ENCODE results near the gene PIEZO2. TPM values are rescaled to one million over a fixed set of nuclear protein-coding genes. Genes with fewer than 3 reads are reported as not detected.

The PIEZO2 gene
- total and polyA plus RNA-seq, 2 of the 8 experiments (the other 6 are each of a cell fraction or from before 2014, with no cell fraction given), result 4.7 to 16.5 TPM

DNA sequence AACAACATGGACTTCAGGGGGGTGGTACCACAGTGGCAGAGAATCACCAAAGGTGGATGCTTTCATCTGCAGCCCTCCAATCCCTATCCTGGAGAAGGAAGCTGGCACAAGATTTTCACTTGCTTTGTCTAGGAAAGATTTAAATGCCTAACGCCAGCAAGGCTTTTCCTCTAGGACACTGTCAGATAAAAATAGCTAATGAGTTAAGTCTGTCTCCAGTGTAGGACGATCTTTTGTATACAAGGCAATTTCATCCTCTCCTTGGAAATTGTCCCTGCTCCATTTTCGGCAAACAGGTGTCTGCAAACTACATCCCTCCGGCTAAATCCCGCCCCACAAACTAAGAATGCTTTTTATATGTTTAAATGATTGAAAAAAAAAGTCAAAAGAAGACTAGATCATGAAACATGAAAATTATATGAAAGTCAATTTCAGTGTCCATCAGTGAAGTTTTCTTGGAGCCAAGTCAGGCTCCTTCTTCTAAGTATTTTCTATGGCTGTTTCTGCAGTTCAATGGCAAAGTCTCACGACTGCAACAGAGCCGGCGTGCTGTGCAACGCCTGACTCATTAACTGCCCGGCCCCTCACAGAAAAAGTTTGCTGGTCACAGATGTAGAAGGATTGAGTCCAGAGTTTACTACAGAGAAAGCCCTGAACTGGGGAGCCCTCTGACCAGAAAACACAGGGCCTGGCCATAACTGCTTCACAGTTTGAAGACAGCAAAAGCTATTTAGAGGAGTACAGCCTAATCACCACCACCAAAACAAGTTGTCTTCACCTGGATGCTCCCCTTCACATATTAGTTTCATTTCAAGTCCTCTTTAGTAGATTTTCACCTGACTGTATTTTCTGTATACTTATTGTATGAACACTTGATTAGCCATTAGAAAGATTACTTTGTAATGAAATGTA lies 52.3 kb downstream of the PIEZO2 start:
- no peak overlapping the region for H4K8ac ChIP-seq (ENCODE audit: extremely low read depth, insufficient read depth, low read length)
- no peak overlapping the region for H3K9ac ChIP-seq (replicated peaks in 1 of 4; ENCODE audit: extremely low read depth in 1 of 4, low read depth in 3 of 4, low read length in 3 of 4)
- H3K36me3 ChIP-seq (ENCODE audit: control insufficient read depth in 2 of 4, insufficient read depth in 4 of 4, low read length in 3 of 4), result no peaks in the 10 kb centered on the region
- no peak overlapping the region for H3K23ac ChIP-seq (ENCODE audit: insufficient read length)
- no peak overlapping the region for H3K4me2 ChIP-seq (ENCODE audit: insufficient read depth in 1 of 2, low read depth in 2 of 2, low read length in 2 of 2)
- H3K4me1 ChIP-seq (replicated peaks in 1 of 4; ENCODE audit: control insufficient read depth in 3 of 4, insufficient read depth in 4 of 4, low read length in 3 of 4), result peaks cover 0 to 2% (median under 1%) of the 10 kb centered on the region in 4 experiments; a peak in 2 of 7 replicates
- no peaks in the 10 kb centered on the region for H3K27me3 ChIP-seq (replicated peaks in 1 of 4; ENCODE audit: control insufficient read depth in 3 of 4, extremely low read depth in 1 of 4, insufficient read depth in 3 of 4, low read length in 3 of 4)
- H3K56ac ChIP-seq (replicated peaks; ENCODE audit: insufficient read length, low read depth, low read length), result no peak overlapping the region
- H2BK15ac ChIP-seq (ENCODE audit: low read length), result no peak overlapping the region
- H4K20me1 ChIP-seq (replicated peaks in 1 of 2; ENCODE audit: control insufficient read depth in 1 of 2, insufficient read depth in 2 of 2, low read length in 2 of 2), result no peaks in the 10 kb centered on the region
- no peak overlapping the region for H2BK5ac ChIP-seq (ENCODE audit: low read depth, low read length)
- ChIA-PET POLR2A (ENCODE audit: partially characterized antibody) (interaction anchor here (0.9 kb wide), 1 partner anchor 33 kb away, joined by 3 read pairs; no protein-coding TSS in a partner anchor), CTCF (ENCODE audit: partially characterized antibody) (interaction anchor here (1.4 to 1.5 kb wide), 2 partner anchors 39 to 57 kb away, joined by 3 read pairs; no protein-coding TSS in a partner anchor)
- no peak overlapping the region for H2BK120ac ChIP-seq (replicated peaks; ENCODE audit: low read depth, low read length)
- H3K14ac ChIP-seq (ENCODE audit: insufficient read length), result no peak overlapping the region
- no peak overlapping the region for H3K4me3 ChIP-seq (ENCODE audit: extremely low read depth in 1 of 4, insufficient read depth in 2 of 4, low read depth in 3 of 4, low read length in 4 of 4)
- H3K79me1 ChIP-seq (ENCODE audit: low read depth, low read length), result no peaks in the 10 kb centered on the region
- H2BK20ac ChIP-seq (ENCODE audit: low read length), result no peak overlapping the region
- DNase-seq (ENCODE audit: low read depth in 1 of 2, low spot score in 2 of 2) (no peak), FAIRE-seq (no peak)
- no peak overlapping the region for H2AFZ ChIP-seq (ENCODE audit: low read length)
- no peaks in the 10 kb centered on the region for H3K9me3 ChIP-seq (ENCODE audit: insufficient read depth in 2 of 2, low read depth in 1 of 2, low read length in 1 of 2)
- 86% methylated on average over 10 of the region's 10 CpGs; no CpG with 5 or more reads in 1 of the 2 experiments for WGBS, 2 experiments (ENCODE audit: extremely low coverage in 1 of 2, insufficient coverage in 1 of 2, insufficient read length in 1 of 2, insufficient replicate concordance in 2 of 2, low coverage in 1 of 2, low lambda C conversion rate in 2 of 2, missing lambda C conversion rate in 1 of 2)
- no peak overlapping the region for H4K5ac ChIP-seq (ENCODE audit: insufficient read length, low read depth, low read length)
- H3K4ac ChIP-seq (replicated peaks; ENCODE audit: insufficient read length, low read depth, low read length), result no peak overlapping the region
- H3K18ac ChIP-seq (ENCODE audit: extremely low read depth, low read length), result no peak overlapping the region
- H3K23me2 ChIP-seq (ENCODE audit: low read depth, low read length), result no peaks in the 10 kb centered on the region
- no peaks in the 10 kb centered on the region for H3K79me2 ChIP-seq (ENCODE audit: control insufficient read depth in 1 of 2, insufficient read depth in 2 of 2, low read length in 2 of 2)
- no peak overlapping the region for H2AK5ac ChIP-seq (ENCODE audit: low read depth, low read length)
- H4K91ac ChIP-seq (replicated peaks; ENCODE audit: insufficient read length, low read length), result no peak overlapping the region
- no peak overlapping the region for H2BK12ac ChIP-seq (ENCODE audit: low read depth, low read length)
- no peak overlapping the region for H3K27ac ChIP-seq (ENCODE audit: low read depth, low read length)
- TF ChIP-seq, protein P1, sequence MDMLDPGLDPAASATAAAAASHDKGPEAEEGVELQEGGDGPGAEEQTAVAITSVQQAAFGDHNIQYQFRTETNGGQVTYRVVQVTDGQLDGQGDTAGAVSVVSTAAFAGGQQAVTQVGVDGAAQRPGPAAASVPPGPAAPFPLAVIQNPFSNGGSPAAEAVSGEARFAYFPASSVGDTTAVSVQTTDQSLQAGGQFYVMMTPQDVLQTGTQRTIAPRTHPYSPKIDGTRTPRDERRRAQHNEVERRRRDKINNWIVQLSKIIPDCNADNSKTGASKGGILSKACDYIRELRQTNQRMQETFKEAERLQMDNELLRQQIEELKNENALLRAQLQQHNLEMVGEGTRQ (IDR thresholded peaks at IDR 0.05; ENCODE audit: low read length), result no peak
- TF ChIP-seq CHD2 (IDR thresholded peaks at IDR 0.05; ENCODE audit: low read length) (no peak), JUN (IDR thresholded peaks at IDR 0.05; ENCODE audit: low read depth, low read length) (no peak), KDM5A (IDR thresholded peaks at IDR 0.05; ENCODE audit: low read length) (no peak), CBX5 (IDR thresholded peaks at IDR 0.05; ENCODE audit: low read depth, low read length) (no peak), POU5F1 (IDR thresholded peaks at IDR 0.05; ENCODE audit: low read depth, low read length) (no peak), POLR2AphosphoS5 (IDR thresholded peaks at IDR 0.05; ENCODE audit: low read depth, low read length) (no peak), EP300 (IDR thresholded peaks at IDR 0.05; ENCODE audit: borderline replicate concordance in 1 of 2, low read depth in 2 of 2, low read length in 2 of 2) (no peak), BRCA1 (IDR thresholded peaks at IDR 0.05; ENCODE audit: low read depth, low read length) (no peak), RXRA (IDR thresholded peaks at IDR 0.05; ENCODE audit: insufficient read depth, low read depth, low read length) (no peak)
- TF ChIP-seq, protein P2, sequence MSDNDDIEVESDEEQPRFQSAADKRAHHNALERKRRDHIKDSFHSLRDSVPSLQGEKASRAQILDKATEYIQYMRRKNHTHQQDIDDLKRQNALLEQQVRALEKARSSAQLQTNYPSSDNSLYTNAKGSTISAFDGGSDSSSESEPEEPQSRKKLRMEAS (IDR thresholded peaks at IDR 0.05), result no peak
